ENCODE data around the gene DESI2. TPM values are rescaled to one million over a fixed set of nuclear protein-coding genes. Genes with fewer than 3 reads are reported as not detected.
A peak's percentile ranks its signal among the peaks of the same experiment; 100 is the strongest.

The DESI2 gene
- total RNA-seq, 4 donors from 2014 or later = 49.5 to 71.2 (median 57.5) TPM

- Histone ChIP-seq H3K36me3 (no peaks in the 10 kb centered on the region), H3K4me3 (replicated peaks in 1 of 3) (peak overlapping the region; percentile 71 to 89 (median 80)), H3K27me3 (no peaks in the 10 kb centered on the region), H3K27ac (peak overlapping the region; percentile 91 to 95 (median 94)), H3K9me3 (no peaks in the 10 kb centered on the region), H3K4me1 (peaks cover 15 to 23% of the 10 kb centered on the region in 2 donors)
- no peak for TF ChIP-seq POLR2A (IDR thresholded peaks at IDR 0.05)
- no peak for TF ChIP-seq CTCF (IDR thresholded peaks at IDR 0.05)
- DNase-seq = peak; percentile 15 to 27
- intact Hi-C loops (cut with DNase I) = loop anchor here (5.0 kb wide), 2 partner anchors 201 to 314 kb away; partner anchors contain the start of gene ADSS2
- WGBS, 2 donors = 1% methylated on average over 17 to 30 of the region's 34 CpGs
These were observed 647 bp downstream of the DESI2 start for GRCh38 chr1:244653439-244654107.

GRCh38 chr1:244654108-244655038, 1.4 kb downstream of the DESI2 start:
- Histone ChIP-seq H3K9me3 (no peaks in the 10 kb centered on the region), H3K27me3 (no peaks in the 10 kb centered on the region), H3K4me3 (replicated peaks in 1 of 3) (peak overlapping the region in 2 of 3 donors; percentile 80 to 89), H3K36me3 (no peaks in the 10 kb centered on the region), H3K4me1 (peaks cover 23 to 31% of the 10 kb centered on the region in 2 donors), H3K27ac (peak overlapping the region; percentile 21 to 95 (median 91))
- 14% methylated on average over 8 of the region's 8 CpGs for WGBS, 2 donors
- TF ChIP-seq POLR2A (IDR thresholded peaks at IDR 0.05) = peak in 1 of 2 donors; percentile 14
- TF ChIP-seq CTCF (IDR thresholded peaks at IDR 0.05) = no peak
- no peak for DNase-seq
- intact Hi-C loops (cut with DNase I) = loop anchor here (5.0 kb wide), 2 partner anchors 202 to 313 kb away; partner anchors contain the start of gene ADSS2

GRCh38 chr1:244655186-244655585, 2.3 kb downstream of the DESI2 start:
- intact Hi-C loops (cut with DNase I) = no loop called here
- 90 to 92% methylated on average over 1 of the region's 1 CpG for WGBS, 2 donors
- TF ChIP-seq POLR2A (IDR thresholded peaks at IDR 0.05) (no peak), CTCF (IDR thresholded peaks at IDR 0.05) (no peak)
- Histone ChIP-seq H3K27ac (peak overlapping the region in 2 of 3 donors; percentile 21 to 91), H3K36me3 (no peaks in the 10 kb centered on the region), H3K4me1 (peaks cover 30 to 37% of the 10 kb centered on the region in 2 donors), H3K4me3 (replicated peaks in 1 of 3) (no peak overlapping the region), H3K9me3 (no peaks in the 10 kb centered on the region), H3K27me3 (no peaks in the 10 kb centered on the region)
- no peak for DNase-seq

GRCh38 chr1:244657421-244657820, 4.5 kb downstream of the DESI2 start:
- Histone ChIP-seq H3K4me1 (peaks cover 43 to 46% of the 10 kb centered on the region in 2 donors), H3K27ac (peak overlapping the region; percentile 33 to 91 (median 85)), H3K36me3 (no peaks in the 10 kb centered on the region), H3K9me3 (no peaks in the 10 kb centered on the region), H3K4me3 (replicated peaks in 1 of 3) (no peak overlapping the region), H3K27me3 (no peaks in the 10 kb centered on the region)
- no peak for DNase-seq
- intact Hi-C loops (cut with DNase I) = no loop called here
- TF ChIP-seq CTCF (IDR thresholded peaks at IDR 0.05) (no peak), POLR2A (IDR thresholded peaks at IDR 0.05) (no peak)
- 84 to 88% methylated on average over 3 of the region's 3 CpGs for WGBS, 2 donors

All from thyroid gland (tissue), 4 donors.